K562 (cell line): ENCODE measurements around the gene RNF166. TPM values are rescaled to one million over a fixed set of nuclear protein-coding genes. Genes with fewer than 3 reads are reported as not detected.

Experiments
- ATAC-seq: fragments of 200-7000 bp; cut with Tn5 transposase; 3 replicates; pipeline ENCODE4 v1.9.1; 2020; ENCODE audit warnings: moderate library complexity
- BruUV-seq: library from RNA; stranded (reverse); fragments of 400-500 nt; replicated peaks from 2 replicates; lab custom pipeline; 2021; lab: Mats Ljungman, UMichigan
- CTCF ChIA-PET: fragments of 300-600 bp; formaldehyde crosslinking; extraction: SDS; loops from one replicate; lab custom pipeline; 2021; ENCODE audit warnings: low intra/inter-chr PET ratio; lab: Yijun Ruan, JAX
- POLR2A ChIA-PET: fragments of 300-600, 350-650 bp; sonication (Branson Sonifier 250); formaldehyde crosslinking; extraction: SDS; loops from one replicate; lab custom pipeline; 2021; ENCODE audit warnings: antibody characterized with exemption, inconsistent platforms; lab: Yijun Ruan, JAX
- DNase-seq, 4 experiments: peaks; one replicate each; pipeline versions ENCODE4 v3.0.0 to v3.0.0-alpha.2; 2011 to 2018; ENCODE audit warnings: low spot score in 3 of 4, mixed read lengths in 3 of 4; ENCODE audit errors: extremely low read depth in 1 of 4
- FAIRE-seq: peaks from 2 replicates; lab custom pipeline; 2011; peaks lifted over from hg19 to GRCh38; lab: Jason Lieb, UNC
- H2AFZ ChIP-seq: 2 replicates; pipeline ENCODE4 v1.6.0; 2011; ENCODE audit warnings: low read depth, low read length, control low read depth, inconsistent platforms
- H3K27ac ChIP-seq: fragments of 200-600 bp; 3 replicates; pipeline ENCODE4 v1.8.0; 2011; ENCODE audit warnings: low read depth, mild to moderate bottlenecking, control low read depth, inconsistent platforms, low read length, moderate library complexity, mixed read lengths; ENCODE audit errors: extremely low read depth
- H3K27me3 ChIP-seq, 2 experiments: fragments of 300-600 bp in 1 of 2; 2 replicates in 1 of 2; 3 replicates in 1 of 2; pipeline versions ENCODE4 v1.6.0 to v1.8.0; 2011; ENCODE audit warnings: inconsistent platforms in 2 of 2, low read length in 2 of 2, mild to moderate bottlenecking in 1 of 2, mixed read lengths in 1 of 2, moderate library complexity in 1 of 2; ENCODE audit not compliant: control insufficient read depth in 2 of 2, insufficient read depth in 2 of 2
- H3K36me3 ChIP-seq: fragments of 300-600 bp; 3 replicates; pipeline ENCODE4 v1.8.0; 2011; ENCODE audit warnings: mild to moderate bottlenecking, low read length, inconsistent platforms; ENCODE audit not compliant: control insufficient read depth, insufficient read depth
- H3K4me1 ChIP-seq, 2 experiments: fragments of 200-600 bp in 1 of 2; replicated peaks in 1 of 2; 2 replicates in 1 of 2; 3 replicates in 1 of 2; pipeline versions ENCODE4 v1.5.1 to v1.8.0; 2011; ENCODE audit warnings: inconsistent platforms in 2 of 2, low read length in 2 of 2, mild to moderate bottlenecking in 1 of 2, mixed read lengths in 1 of 2, moderate library complexity in 1 of 2; ENCODE audit not compliant: control insufficient read depth in 2 of 2, insufficient read depth in 2 of 2
- H3K4me2 ChIP-seq: 2 replicates; pipeline ENCODE4 v1.6.1; 2011; ENCODE audit warnings: low read length, control low read depth, inconsistent platforms, mixed read lengths; ENCODE audit not compliant: insufficient read depth
- H3K4me3 ChIP-seq: fragments of 200-600 bp; sonication (generic), shearing (Covaris generic); 2 replicates; pipeline ENCODE4 v1.5.1; 2016; ENCODE audit warnings: control low read depth, inconsistent platforms
- H3K79me2 ChIP-seq: fragments of 200-600 bp; 3 replicates; pipeline ENCODE4 v1.8.0; 2011; ENCODE audit warnings: low read length, inconsistent platforms; ENCODE audit not compliant: control insufficient read depth, insufficient read depth
- H3K9ac ChIP-seq, 2 experiments: 2 replicates each; pipeline versions ENCODE4 v1.6.0 to v1.6.1; 2011; ENCODE audit warnings: low read depth in 2 of 2, low read length in 2 of 2, control low read depth in 1 of 2, inconsistent platforms in 1 of 2, mild to moderate bottlenecking in 1 of 2, mixed read lengths in 1 of 2; ENCODE audit not compliant: insufficient read depth in 1 of 2
- H3K9me1 ChIP-seq: one replicate; pipeline ENCODE4 v1.6.0; 2011; ENCODE audit warnings: inconsistent platforms, mild to moderate bottlenecking, low read length, moderate library complexity; ENCODE audit not compliant: control insufficient read depth, insufficient read depth
- H3K9me3 ChIP-seq: replicated peaks from 2 replicates; pipeline ENCODE4 v1.5.1; 2011; ENCODE audit warnings: low read depth, low read length, inconsistent platforms; ENCODE audit not compliant: control insufficient read depth, insufficient read depth
- H4K20me1 ChIP-seq: replicated peaks from 2 replicates; pipeline ENCODE4 v1.6.1; 2011; ENCODE audit warnings: low read length, inconsistent platforms, mixed read lengths; ENCODE audit not compliant: control insufficient read depth, insufficient read depth
- ESRRB ChIP-seq: fragments of 250-450 bp; sonication (Bioruptor Pico); IDR thresholded peaks from 2 replicates; pipeline ENCODE4 v1.5.0; 2020; ENCODE audit warnings: mild to moderate bottlenecking, moderate library complexity, borderline replicate concordance
- SPI1 ChIP-seq: IDR thresholded peaks from 2 replicates; pipeline ENCODE4 v1.6.1; 2011; ENCODE audit warnings: low read depth, low read length, control low read depth, borderline replicate concordance
- ZNF12 ChIP-seq: sonication (generic); formaldehyde crosslinking; IDR thresholded peaks from 2 replicates; pipeline ENCODE4 v1.4.0; 2020; ENCODE audit warnings: mild to moderate bottlenecking, missing genetic modification reagents
- ZNF121 ChIP-seq: sonication (generic); formaldehyde crosslinking; conservative IDR thresholded peaks from 2 replicates; pipeline ENCODE4 v1.8.0; 2022; ENCODE audit warnings: missing genetic modification reagents
- WGBS: fragments of 100-300 bp; shearing (Covaris generic); methylation state at CpG from one replicate; pipeline ENCODE4 v1.1.6; 2016; ENCODE audit warnings: low coverage, mixed read lengths; ENCODE audit not compliant: insufficient coverage; ENCODE audit errors: missing lambda C conversion rate; 5-methylcytosine and 5-hydroxymethylcytosine counted together
- in situ Hi-C: fragments of 300-500 bp; cut with MboI; formaldehyde crosslinking; loops from 4 replicates; pipeline ENCODE4 v1.15.0; 2018; ENCODE audit warnings: inconsistent platforms, mixed read lengths
- intact Hi-C: fragments of 100-400 bp; cut with micrococcal nuclease; formaldehyde crosslinking; loops from 2 replicates; pipeline ENCODE4 v1.14.2; 2022
- polyA plus RNA-seq, 8 experiments: library from polyadenylated mRNA; depleted of rRNA in 4 of 8; stranded (reverse) in 5 of 8; unstranded in 3 of 8; fragments of >200 nt; fragmentation: Nextera tagmentation in 2 of 8; fragmentation: Illumina TruSeq in 1 of 8; extraction: Ambion mirVana in 2 of 8; extraction: Trizol in 1 of 8; gene quantifications; 2 replicates each; pipeline versions ENCODE4 v1.2.1 to v1.2.3, GENCODE V29; 2011 to 2014; ENCODE audit warnings: inconsistent platforms in 1 of 8, missing spikeins in 1 of 8
- total RNA-seq, 7 experiments: library from RNA; depleted of rRNA in 6 of 7; stranded (reverse); fragments of >200 nt in 6 of 7; fragmentation: Illumina TruSeq in 2 of 7; extraction: Trizol in 2 of 7; gene quantifications; 2 replicates each; pipeline versions ENCODE4 v1.2.1 to v1.2.3, GENCODE V29; 2011 to 2021; ENCODE audit warnings: low replicate concordance in 1 of 7
- TF ChIP-seq, protein P1 (sequence below): sonication (generic); formaldehyde crosslinking; IDR thresholded peaks from 2 replicates; pipeline ENCODE4 v1.9.0; 2022; ENCODE audit warnings: mild to moderate bottlenecking, missing genetic modification reagents

The RNF166 gene
- total and polyA plus RNA-seq, 9 of the 15 experiments (the other 6 are each of a cell fraction or from before 2014, with no cell fraction given): 0.56 to 60.3 (median 19.5) TPM

DNA sequence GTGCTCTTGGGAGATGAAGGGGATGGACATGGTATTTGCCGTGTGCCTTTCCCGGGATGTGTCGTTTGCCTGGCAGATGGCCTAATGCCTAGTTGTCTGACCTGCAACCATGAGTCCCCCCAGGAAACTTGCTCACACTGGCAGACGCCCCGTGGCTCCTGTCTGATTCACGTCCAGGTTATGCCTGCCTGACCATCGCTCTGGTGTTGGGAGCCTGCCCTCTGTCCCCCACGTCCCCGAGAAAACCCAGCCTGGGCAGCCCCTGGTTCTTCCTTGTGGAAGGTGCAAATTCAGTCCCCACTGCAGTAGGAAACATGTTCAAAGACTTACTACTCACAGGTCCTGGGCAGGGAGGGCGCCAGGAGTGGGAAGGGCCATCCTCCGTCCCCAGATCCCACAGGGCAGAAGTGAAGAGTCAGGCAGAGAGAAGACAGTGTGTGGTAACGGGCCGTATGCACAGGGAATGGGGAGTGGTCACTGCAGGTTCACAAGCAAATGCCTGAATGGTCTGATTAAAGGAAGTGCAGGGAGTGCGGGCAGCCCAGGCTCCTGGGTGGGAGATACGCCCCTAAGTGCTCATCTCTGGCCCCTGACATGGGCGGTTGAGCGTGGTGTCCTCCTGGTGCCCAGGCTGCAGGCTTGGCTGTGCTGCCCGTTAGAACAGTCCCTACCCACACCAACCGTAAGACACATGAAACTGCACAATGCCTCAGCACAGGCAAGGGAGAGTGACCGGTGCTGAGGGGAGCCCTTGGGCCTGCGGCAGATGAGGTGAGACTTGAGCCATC is 15.7 kb downstream of the RNF166 start:
- BruUV-seq: no TSS peak
- H3K79me2 ChIP-seq: no peaks in the 10 kb centered on the region; the same call in 2 of the 3 replicates
- H3K9ac ChIP-seq: peak overlapping the region in 1 of 2 experiments; percentile 70; a peak in 2 of 4 replicates
- POLR2A ChIA-PET: no interaction called here
- 78% methylated on average over 21 of the region's 21 CpGs for WGBS
- no peaks in the 10 kb centered on the region for H3K36me3 ChIP-seq
- H2AFZ ChIP-seq: no peak overlapping the region
- no peaks in the 10 kb centered on the region; the same call in 1 of the 2 replicates for H4K20me1 ChIP-seq
- no peak overlapping the region for H3K27ac ChIP-seq
- ATAC-seq (no peak), DNase-seq (no peak), FAIRE-seq (no peak)
- H3K4me2 ChIP-seq: no peak overlapping the region
- H3K27me3 ChIP-seq: no peaks in the 10 kb centered on the region
- intact Hi-C loops: no loop called here
- H3K4me3 ChIP-seq: no peak overlapping the region
- CTCF ChIA-PET: no interaction called here
- TF ChIP-seq ZNF121 (CRISPR knock-in tag) (0 out of 2 replicates have a peak, but pooled peaks have one; percentile 10), ESRRB (no peak), SPI1 (peak; percentile 17; the same call in 1 of the 2 replicates), ZNF12 (CRISPR knock-in tag) (no peak)
- TF ChIP-seq, protein P1, sequence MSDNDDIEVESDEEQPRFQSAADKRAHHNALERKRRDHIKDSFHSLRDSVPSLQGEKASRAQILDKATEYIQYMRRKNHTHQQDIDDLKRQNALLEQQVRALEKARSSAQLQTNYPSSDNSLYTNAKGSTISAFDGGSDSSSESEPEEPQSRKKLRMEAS (CRISPR knock-in tag): peak; percentile 12; the same call in 1 of the 2 replicates
- in situ Hi-C loops: no loop called here
- H3K9me3 ChIP-seq: no peaks in the 10 kb centered on the region
- peaks cover 43 to 92% of the 10 kb centered on the region in 2 experiments for H3K4me1 ChIP-seq
- H3K9me1 ChIP-seq: no peaks in the 10 kb centered on the region
